HG03575 (cell line): ENCODE data around the gene ITPK1.

Source experiments
- ATAC-seq: cut with Tn5 transposase; IDR thresholded peaks from one replicate; pipeline ENCODE4 v1.9.1; 2021; ENCODE audit not compliant: unreplicated experiment, insufficient number of reproducible peaks, low FRiP score; ENCODE audit errors: extremely low read depth

Gene ITPK1

DNA sequence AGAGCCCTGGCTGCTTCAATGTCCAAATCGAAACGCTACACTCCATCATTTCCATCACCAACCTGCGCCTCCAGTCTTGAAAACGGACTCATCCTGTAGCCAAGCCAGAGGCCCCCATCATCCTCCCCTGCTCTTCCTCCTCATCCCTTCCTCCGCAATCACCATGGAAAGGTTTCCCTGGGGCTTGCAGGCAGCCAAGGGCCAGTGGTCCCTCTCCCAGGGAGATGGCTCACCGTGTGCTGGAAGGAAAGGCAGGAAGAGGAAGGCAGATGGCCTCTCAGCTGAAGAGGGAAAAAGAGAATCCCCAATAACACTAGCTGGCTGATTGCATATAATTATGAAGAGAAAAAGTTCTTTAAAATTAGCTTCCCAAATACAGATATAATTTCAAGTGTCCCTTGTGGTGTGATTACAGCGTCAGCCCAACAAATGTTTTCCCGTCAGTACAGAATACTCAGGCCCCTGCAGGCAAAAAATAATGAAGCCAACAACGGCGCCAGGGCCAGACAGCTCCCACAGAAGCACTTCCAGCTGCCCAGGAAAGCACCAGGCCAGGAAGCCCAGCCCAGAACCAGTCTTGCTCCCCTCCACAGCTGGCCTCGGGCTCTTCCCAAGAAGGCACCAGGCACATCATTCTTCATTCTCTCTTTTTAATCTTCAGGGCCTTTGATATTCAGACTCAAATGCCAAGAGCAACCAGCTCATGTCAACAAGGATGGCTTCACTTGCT is 24.7 kb downstream of the ITPK1 start:
- ATAC-seq: no peak

DNA sequence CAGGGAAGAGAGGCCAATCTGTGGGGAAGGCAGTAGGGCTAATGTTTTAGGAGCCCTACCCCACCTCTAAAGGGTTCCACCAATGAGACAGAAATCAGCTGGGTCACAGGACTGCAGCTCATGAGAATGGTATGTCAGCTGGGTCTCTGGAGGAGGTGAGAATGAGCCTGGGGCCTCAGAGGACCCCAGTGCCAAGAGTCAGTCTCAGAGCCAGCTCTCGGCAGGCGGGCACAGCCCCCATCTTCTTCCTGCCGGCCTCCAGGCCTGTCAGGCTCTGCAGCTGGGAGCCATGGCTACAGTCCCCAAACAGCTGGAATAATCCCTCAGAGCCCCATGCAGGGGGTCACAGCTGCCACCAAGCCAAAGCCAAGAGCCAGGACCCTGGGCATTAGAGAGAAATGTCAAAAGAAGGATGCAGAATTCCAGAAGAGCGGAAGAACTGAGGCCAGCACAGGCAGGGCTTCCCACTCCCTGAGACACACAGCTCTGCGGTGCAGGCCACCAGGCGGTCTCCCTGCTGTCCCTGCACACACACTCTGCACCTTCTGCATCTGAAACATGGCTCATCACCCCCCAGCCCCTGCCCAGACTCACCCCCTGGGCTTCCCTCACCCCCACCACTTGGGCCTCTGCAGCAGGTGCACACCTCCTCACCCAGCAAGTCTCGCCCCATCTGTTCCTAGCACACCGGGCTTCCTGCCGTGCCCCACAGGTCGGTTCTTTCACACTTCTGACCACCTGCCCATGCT is 26.0 kb downstream of the ITPK1 start:
- ATAC-seq: no peak

DNA sequence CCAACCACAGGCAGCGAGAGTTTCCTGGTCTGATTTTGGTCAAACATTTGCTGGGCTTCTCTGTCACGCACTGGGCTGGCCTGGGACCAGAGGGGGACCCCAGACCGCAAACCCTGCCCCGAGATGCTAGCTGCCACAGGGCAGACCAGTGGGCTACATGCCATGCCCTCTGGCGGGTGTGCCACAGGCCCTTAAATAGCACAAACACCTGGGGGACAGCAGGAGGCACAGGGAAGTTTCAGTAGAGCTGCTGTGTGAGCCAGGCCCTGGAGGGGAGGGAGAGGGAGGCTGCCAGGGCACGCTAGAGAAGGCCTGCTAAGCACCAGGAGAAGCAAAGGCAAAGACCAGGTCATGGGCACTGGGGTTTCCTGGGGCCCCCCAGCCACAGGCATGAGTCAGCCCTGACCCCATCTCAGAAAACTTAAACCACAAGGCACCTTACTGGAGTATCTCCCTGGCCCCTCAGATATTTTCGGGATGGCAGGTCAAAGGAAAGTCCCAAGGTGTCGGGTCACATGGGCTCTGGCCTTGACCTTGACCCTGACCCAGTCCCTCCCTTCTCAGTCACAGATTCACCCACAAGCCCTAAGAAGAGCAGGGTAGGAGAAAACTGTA is 29.2 kb downstream of the ITPK1 start:
- no peak for ATAC-seq

DNA sequence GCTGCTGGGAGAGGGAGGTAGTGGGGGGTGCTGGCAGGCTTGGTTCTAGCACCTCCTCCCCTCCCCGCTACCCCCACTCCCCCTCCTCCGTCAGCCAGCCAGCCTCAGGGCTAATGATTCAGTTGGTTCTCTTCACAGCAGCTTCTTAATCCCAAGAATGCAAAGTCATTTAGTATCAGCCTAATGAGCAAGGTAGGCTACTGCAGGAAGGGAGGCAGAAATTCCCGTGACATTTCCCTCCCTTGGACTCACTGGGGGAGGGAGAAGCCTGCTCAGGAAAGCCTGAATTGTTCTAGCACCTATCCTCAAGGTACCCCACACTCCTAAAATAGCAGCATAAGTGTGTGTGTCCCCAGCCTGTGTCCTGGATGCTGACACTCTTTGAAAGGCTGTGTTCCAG is 29.8 kb downstream of the ITPK1 start:
- ATAC-seq: no peak

DNA sequence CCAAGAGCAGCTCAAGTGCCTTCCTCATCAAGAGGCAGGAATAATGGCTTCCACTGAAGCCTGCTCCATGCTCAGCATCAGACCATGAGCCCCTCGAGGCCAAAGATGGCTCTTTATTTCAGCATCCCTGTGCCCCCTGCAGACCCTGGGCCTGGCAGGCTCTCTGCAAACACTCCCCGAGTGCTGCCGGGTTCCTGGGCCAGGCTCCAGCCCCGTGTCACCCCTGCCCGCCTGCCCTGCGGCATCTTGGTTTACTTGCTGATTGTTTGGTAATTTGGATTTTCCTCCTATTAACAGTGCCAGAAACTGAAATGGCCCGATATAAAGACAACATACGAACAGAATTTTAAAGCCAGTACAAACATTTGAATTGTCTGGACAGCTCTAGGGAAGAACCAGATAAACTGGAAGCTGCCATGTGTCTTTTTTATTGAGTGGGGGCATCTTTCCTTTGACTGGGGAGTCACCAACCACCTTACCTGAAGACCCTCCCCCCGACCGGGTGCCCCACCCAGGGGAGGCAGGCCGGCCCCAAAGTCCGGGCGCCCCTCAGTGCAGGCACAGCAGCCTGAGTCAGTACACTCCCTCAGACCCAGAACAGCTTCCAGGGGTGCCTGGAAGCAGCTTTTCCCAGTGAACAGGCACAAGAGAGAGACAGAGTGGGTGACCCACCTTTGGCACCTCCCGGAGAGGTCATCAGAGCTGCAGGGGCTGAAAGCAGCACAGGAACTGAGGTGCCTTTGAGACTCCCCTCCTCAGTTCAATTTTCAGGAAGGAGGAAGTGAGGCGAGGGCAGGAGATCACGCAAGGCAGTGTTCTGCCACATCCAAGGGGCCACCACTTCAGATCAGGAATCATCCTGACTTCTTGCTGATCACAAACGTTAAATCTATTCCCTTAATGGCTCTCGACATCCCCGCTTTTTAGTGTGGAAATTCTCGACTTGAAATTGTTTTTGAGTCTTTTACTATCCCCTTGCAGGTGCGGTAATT is 30.6 kb downstream of the ITPK1 start:
- ATAC-seq: no peak

DNA sequence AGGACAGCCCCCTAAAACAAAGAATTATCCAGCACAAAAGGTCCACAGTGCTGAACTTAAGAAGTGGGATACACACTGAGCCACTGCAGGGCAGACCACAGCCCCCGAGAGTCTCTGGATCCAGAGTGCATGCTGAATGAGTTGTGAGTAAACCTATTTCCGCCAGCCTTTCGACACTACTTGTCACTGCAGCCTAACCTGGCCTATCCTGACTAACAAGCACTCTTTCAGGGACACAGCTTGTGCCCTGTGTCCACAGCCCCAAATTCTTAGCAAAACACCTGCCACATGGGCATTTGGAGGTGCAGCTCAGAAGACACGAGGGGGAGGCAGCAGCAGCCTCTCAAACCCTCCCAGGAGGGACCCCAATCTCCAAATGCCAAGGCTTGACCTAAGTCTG is 31.3 kb downstream of the ITPK1 start:
- ATAC-seq: no peak

DNA sequence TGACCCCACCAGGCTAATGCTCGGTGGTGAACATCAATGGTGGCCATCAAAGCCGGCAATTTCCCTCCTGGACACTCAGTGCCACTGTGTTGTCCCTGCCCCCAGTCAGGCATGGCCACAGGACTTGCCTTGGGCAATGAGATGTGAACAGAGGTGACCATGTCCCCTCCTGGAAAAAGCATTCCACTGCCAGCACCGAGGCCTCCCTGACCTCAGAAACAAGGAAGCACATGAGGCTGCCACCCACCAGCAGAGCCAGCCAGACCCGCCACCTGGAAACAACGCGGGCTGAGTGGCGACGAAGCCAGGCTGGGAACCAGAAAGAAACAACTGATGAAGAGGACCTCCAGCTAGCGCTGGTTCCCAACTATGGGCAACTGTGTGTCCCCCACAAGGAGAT is 31.8 kb downstream of the ITPK1 start:
- no peak for ATAC-seq

DNA sequence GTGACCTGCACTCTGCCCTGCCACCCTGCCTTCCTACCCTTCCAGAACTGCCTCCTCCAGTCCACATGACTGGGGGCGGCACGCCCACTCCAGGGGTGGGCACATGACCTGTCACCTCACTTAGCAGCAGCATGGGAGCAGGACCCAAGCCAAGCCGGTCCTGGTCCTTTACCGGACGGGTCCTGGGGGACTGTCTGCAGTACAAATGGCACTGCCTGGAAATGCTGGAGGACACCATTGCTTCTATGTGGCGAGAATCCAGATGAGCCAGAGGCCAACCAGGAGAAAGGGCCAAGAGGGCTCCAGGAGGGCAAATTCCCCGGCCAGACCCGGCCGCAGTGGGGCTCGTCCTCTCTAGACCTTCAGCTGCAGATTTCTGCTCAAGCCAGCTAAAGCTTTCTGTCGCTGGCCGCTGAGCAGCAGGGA is 33.1 kb downstream of the ITPK1 start:
- no peak for ATAC-seq

DNA sequence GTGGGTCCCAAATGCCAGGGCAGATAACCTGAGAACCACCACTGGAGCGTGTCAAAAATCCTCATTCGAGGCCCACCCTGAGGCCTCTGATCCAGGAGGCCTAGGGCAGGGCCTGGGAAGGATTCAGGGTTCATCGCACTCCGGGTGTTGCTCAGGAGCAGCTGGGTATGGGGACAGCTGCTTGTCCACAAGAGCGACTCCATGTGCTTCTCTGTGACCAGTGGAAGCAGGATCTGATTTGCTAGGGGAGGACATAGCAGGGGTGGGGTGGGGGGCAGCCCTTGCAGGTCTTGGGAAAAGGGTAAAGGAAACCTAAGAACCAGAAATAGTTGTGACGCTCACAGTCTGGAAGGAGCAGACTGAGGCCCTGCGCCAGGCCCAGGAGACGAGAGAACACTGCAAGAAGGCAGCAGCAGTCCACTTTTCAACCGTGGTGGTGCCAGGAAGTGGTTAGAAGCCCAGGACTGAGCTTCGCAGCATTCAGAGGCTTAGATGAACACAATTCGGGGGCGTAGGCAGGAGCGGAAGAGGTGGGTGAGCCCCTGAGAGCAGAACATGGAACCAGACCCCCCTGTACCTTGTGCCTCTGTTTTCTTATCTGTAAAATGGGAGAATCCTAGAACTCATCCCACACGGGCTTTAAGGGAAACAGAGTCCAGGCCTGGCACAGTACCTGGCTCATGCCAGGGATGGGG is 33.7 kb downstream of the ITPK1 start:
- ATAC-seq: no peak

DNA sequence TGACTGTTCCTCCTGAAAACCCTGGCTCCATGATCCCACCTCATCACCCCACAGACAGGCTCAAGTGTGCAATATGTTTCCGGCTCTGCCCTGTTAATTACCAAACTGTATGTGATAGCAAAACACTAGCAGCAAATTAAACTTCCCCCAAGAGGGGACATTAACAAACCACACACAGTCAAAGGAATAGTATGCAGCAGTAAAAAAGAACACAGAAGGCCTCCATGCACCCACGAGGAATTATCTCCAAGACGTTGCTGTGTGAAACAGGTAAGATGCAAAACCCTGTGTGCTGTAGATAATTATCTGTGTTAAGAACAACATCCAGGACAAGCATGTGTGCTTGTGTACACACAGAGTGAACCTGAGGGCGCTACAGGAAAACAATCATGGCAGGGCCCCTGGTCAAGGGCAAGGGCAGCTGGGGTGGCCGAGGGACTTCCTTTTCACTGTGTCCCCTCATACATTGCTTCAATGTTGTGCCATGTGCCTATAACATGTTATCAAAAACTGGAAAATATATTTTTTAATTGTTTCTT is 35.8 kb downstream of the ITPK1 start:
- no peak for ATAC-seq

DNA sequence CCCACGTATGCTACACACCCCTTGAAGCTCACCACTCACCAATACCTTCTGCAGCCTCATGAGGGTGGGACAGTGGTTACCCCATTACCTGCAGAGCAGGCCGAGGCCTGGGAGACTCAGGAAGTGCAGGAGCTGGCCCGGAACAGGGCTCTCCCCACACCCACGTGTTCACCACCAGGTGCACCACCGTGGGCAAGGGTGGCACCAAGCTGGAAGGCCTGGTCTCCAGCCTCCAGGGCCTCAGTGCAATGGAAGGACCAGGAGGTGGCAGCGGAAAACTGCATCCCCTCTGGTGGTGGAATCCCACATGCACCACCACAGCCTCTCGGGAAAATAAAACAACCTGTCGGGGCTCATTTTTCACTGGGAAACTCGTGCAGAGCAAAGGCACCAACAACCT is 36.4 kb downstream of the ITPK1 start:
- ATAC-seq: no peak

DNA sequence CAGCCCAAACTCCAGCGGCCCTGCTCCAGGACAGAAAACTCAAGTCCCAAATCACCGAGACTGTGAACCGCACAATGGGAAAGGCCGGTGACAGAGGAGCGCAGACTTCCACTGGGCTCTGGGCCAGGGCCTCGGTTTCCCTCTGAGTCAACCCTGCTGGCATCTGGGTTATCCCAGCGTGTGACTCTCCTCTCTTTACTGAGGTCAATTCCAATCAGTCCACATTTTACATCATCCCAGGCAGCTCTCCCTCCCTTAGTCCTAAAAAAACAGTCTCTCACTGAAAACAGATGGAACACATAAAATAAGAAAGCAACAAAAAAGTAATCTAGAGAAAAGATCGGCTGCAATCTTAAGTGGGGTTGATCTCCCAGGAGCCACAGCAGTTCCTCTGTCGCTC is 36.9 kb downstream of the ITPK1 start:
- ATAC-seq: no peak

DNA sequence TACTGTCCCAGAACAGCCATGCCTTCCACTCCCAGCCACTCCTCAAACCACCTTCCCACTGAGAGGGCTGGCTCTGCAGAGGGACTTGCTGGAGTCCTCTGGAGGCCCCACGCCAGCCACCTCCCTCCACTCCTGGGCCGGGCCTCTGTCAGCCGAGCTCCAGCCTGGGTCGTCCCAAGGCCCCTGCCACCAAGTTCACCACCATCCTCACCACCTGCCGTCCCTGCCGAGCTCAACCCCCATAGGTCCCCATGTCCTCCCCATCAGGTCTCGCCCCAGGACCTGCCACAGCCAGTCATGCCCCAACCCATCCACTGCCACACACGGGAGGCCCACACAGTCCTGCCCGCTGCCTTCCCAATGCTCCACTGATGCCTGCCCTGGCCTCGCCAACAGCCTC is 39.0 kb downstream of the ITPK1 start:
- ATAC-seq: no peak

DNA sequence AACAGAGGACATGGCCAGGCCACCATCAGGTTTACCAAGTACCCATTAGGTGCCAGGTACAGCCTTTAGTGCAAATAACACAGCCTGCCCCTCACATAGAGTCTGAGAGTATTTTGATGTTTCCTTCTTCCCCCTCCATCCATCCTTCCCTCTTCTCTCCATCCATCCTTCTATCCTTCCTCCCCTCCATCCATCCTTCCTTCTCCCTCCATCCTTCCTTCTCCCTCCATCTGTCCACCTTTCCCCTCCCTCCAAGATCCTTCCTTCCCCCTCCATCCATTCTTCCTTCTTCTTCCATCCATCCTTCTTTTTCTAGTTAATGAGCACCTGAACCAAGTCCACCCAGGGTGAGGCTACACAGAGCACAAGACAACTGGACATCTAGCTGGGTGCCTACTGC is 39.8 kb downstream of the ITPK1 start:
- no peak for ATAC-seq

DNA sequence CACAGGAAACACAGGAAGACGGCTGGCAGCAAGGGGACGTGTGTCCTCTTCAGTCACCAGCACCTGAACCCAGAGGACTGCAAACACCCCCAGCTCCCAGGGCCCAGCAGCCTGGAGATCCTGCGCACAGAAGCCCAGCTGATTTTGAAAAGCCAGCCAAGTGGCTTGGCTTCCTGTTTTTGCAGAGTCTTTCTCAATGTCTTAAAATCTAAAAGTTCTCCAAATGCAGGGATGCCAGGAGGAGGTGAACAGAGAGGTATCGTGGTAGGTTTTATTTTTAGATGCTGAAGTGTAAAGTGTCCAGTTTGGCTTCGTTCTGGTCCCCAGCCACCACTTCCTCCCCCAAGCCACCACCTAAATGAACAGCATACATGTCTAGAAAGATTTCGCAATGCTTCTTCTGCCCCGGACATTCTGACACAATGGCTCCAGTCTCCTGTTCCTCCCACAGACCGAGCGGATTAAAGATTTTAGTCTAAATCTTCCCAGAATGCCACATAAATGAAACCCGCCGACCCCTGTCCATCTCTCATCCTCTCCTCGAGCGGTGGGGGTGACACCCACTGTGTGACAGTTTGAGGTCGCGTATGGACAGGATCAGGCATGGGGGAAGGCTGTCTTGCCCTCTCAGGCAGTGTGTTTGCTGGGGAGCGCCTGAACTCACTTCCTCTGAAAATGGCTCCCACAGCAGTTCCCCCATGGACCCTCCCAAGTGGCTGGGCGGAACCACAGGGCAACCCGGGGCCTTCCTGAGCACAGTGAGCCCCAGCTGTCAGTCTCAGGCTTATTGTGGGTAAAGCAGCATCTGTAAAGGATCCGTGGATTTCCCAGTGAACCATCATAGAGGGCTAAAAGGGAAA is 41.6 kb downstream of the ITPK1 start:
- ATAC-seq: no peak

DNA sequence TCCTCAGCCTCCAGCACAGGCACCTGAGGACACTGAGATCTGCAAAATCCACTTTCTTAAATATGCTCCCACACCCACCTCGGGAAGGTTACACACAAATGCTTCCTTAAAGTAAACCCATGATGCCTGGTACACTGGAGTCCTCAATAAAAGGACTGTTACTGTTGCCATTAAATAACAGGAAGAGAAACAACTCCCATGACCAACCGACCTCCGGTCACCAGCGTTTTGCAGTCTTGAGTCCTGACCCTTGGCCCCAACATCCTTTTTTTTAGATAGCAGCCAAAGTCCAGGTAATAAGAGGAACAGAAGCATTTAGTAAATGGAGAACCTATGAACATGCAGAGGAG is 42.4 kb downstream of the ITPK1 start:
- ATAC-seq: no peak

DNA sequence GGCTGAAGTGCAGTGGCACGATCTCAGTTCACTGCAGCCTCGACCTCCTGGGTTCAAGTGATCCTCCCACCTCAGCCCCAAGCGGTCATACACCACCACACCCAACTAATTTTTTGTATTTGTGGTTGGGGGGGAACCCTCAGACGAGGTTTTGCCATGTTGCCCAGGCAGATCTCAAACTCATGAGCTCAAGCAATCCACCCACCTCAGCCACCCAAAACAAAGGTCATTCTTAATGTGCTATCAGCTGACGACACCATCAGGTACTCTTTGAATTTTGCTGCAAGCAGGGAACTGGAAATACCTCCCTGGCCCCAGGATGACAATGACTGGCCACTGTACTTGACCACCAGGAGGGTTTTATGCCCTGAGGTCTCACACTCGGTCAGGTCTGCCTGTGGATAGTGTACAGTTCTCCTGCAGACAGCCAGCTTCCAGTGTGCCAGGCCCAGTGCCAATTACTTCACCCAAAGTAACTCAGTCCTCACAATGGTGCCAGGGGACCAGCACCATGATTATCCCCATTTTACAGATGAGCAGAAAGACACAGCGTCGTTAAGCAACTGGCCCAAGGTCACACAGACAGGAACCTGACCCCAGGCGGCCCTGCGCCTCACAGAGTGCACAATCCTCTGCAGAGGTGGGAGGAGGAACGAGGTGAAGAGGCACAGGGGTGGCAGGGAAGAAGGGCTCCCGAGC is 42.9 kb downstream of the ITPK1 start:
- no peak for ATAC-seq
